Astrocyte (in vitro differentiated cells and primary cell): ENCODE measurements around the gene ARL6IP5.

Experiments used
- EZH2 ChIP-seq: IDR thresholded peaks from 2 replicates; pipeline ENCODE4 v1.6.1; 2012; ENCODE audit warnings: mild to moderate bottlenecking, low read length, inconsistent platforms; ENCODE audit not compliant: insufficient read depth
- TF ChIP-seq, protein P1 (sequence below): IDR thresholded peaks from 2 replicates; pipeline ENCODE4 v1.5.1; 2011; ENCODE audit warnings: low read depth, mild to moderate bottlenecking, inconsistent platforms, low read length, moderate library complexity; ENCODE audit not compliant: insufficient read depth

- TF ChIP-seq, protein P1, sequence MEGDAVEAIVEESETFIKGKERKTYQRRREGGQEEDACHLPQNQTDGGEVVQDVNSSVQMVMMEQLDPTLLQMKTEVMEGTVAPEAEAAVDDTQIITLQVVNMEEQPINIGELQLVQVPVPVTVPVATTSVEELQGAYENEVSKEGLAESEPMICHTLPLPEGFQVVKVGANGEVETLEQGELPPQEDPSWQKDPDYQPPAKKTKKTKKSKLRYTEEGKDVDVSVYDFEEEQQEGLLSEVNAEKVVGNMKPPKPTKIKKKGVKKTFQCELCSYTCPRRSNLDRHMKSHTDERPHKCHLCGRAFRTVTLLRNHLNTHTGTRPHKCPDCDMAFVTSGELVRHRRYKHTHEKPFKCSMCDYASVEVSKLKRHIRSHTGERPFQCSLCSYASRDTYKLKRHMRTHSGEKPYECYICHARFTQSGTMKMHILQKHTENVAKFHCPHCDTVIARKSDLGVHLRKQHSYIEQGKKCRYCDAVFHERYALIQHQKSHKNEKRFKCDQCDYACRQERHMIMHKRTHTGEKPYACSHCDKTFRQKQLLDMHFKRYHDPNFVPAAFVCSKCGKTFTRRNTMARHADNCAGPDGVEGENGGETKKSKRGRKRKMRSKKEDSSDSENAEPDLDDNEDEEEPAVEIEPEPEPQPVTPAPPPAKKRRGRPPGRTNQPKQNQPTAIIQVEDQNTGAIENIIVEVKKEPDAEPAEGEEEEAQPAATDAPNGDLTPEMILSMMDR: no peak
- no peak for TF ChIP-seq EZH2
Observed at GRCh38 chr3:69072928-69073327, 11.8 kb upstream of the ARL6IP5 start.
